Middle frontal gyrus (tissue), 1 donor: ENCODE results near the gene CALN1.
"Not testable (repeated sequence)": the region's sequence is repeated elsewhere in the genome, so short reads cannot be mapped to it uniquely, and the experiment has no call there.

Experiments used
- DNase-seq: peaks from one replicate; pipeline ENCODE4 v3.0.0-alpha.2; 2015; ENCODE audit warnings: low spot score; ENCODE audit errors: extremely low spot score

CALN1 gene

DNA sequence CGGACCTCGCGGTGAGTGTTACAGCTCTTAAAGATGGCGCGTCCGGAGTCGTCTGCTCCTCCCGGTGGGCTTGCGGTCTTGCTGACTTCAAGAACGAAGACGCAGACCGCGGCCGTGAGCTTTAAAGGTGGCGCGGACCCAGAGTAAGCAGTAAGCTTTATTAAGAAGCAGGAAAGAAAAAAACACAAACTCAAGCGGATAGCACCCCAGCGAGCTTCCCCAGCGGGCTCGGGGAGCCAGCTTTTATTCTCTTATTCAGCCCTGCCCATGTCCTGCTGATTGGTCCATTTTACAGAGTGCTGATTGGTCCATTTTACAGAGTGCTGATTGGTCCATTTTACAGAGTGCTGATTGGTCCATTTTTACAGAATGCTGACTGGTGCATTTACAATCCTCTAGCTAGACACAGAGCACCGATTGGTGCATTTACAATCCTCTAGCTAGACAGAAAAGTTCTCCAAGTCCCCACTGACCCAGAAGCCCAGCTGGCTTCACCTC is at the start of gene CALN1:
Gene CALN1, minus strand, starts transcription at position 218 of the 498 bp plus-strand sequence.
- DNase-seq, result not testable (repeated sequence)

DNA sequence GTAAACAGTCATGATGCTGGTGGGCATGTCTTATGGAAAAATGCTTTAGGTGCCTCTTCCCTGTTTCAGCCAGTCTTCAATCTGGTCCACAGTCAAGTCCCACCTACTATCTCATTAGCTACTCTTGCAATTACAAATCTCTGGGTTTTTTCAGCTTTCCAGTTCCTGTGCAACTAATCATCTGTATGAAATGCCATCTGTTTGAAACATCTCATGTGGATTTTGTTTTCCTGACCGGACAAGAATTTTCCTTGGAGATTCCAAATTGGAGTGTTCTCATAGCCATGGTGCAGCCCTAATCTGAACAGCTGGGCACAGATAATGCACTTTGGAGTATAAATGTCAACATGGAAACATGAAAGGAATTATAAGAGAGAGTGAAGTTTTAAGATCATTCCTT is 41.3 kb upstream of the CALN1 start:
- no peak for DNase-seq

DNA sequence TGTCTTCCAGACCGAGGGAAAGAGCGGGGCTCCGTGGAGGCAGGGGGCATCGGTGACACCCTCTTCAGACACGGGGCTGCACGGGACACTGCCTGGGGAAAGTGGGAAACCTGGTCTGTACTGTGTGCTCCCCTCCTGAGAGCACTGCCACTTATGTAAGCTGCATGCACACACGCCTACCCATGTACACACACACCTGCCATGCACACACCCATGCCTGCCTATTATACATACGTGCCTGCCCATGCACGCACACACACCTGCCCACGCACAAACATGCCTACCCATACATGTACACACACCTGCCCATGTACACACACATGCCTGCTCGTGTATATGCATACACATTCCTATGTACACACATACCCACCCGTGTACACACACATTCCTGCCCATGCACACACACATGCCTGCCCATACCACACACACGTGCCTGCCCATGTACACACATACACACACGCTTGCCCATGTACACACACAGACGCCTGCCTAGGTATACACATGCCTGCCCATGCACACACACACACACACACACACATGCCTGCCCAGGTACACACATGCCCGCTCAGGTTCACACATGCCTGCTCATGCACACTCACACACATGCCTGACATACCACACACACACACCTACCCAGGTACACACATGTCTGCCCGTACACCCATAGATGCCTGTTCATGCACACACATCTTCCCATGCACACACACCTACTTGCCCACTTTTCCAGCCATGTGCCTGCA is 35.5 kb upstream of the CALN1 start:
- no peak for DNase-seq

DNA sequence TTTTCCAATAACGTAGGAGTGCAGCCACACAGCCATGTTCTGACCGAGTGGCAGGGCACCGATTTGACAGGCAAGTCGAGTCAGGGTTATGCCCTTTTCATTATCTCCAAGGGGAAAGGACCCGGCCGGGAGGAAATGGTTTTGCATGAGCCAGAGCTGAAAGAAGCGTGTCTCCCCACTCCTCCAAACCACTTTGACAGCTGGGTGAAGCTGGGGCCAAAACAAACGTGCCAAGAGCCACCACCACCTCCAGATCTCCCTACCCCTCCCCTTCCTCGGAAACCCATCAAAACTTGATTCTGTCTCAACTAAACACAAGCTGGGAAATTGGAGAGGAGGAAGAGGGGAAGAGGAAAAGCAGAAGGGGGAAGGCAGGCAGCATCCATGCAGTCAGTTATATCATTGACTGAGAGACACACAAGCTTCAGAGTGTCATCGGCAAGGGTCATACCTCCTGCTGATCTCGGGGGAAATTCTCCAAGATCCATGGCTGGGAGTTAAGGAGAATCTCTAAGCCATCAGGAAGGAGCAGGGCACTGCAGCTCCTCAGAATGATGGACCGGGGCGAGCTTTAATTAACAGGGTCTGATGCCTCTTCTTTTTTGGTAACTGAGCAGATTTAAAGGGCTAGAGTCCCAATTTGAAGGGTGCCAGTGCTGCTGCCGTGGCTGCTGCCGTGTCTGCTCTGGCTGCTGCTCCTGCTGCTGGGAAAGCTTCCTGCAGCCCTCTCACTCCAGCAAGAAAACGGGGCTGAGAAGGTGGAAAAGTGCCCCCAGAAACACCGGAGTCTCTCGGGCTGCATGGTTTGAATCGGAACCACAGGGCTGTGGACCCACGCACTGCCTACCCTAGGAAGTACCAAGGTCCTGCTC is 34.7 kb upstream of the CALN1 start:
- no peak for DNase-seq

DNA sequence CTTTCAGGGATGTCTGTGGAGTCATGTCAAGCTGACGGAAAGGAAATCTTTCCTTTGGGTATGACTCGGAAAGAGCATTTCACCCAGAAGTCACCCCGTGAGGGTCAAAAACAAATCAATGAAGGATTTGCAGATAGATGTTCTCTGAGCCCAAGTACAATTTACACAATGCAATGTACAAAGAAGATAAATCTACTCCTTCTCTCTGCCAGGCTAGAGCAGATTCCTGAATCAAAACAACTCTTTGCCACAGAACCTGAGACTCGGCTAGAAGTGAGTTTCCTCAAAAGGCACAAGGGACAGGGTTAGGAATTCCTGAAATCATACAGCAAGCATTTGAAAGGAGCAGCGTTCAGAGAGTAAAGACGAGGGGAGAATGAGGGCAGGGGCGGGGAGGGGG is 34.0 kb upstream of the CALN1 start:
- DNase-seq, result no peak

DNA sequence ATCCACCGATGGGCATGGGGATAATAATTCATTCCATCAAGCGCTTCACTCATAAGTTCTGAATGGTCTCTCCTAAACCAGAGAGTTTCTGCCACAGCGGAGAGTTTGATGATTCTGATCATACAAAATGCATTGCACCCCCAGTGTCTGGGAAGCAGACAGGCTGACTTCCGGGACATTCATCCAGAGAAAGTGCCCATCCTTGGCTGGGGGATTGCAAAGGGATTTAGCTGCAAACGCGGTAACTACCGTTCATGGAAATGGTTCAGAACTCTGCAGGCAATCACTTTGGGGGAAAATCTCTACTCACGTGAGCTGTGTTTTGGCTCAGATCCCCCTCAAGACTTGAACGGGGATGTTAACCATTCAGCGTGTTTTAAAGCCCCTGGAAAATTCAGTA is 33.4 kb upstream of the CALN1 start:
- no peak for DNase-seq

DNA sequence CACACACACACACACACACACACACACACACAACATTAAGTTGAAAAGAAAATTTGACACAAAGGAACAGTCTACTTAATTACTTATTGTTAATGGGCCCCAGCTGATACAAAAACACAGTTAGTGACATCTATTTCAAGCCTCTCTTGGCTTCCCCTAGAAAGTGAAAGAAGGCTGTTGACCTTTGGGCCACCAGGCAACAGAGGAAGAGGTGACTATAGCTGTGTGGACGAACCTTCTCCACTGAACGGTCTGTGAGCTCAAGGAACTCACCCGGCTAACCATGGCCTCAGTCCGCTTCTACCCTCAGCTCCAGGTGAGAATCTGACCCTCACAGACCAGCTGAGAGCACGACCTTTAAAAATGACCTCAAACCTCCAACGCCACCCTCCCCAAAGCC is 32.9 kb upstream of the CALN1 start:
- DNase-seq, result no peak

DNA sequence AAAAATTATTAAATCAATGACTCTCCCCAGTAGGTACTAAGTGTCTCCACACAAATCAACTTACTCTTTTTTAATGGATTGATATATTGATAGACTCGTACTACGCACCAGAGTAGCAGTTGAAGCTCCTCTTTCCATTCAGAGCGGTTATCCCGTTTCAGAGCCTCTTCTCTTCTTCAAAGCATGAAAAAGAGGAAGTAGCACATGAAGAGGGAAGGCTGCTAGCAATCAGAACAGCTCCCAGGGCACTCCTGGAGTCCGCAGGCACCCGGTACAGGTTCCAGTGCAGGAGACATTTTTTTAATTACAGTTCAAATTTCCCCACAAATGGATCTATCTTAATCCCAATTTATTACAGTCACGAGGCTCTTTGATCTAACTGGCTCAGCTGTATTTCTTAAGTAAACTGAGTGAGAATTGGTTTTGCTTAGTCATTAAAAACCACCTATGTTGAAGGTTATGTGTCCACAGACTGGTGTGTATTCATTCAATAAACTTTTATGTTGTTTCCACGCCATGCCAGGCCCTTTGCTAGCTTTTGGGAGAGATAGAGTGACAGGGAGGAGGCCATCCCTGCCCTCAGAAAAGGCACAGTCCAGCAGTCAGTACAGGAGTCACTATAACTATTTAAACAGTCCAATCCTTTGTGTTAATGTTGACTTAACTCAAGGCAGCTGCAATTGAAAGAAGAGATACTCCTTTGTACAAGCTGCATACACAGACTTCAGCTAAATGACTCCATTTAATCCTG is 32.1 kb upstream of the CALN1 start:
- DNase-seq, result no peak

DNA sequence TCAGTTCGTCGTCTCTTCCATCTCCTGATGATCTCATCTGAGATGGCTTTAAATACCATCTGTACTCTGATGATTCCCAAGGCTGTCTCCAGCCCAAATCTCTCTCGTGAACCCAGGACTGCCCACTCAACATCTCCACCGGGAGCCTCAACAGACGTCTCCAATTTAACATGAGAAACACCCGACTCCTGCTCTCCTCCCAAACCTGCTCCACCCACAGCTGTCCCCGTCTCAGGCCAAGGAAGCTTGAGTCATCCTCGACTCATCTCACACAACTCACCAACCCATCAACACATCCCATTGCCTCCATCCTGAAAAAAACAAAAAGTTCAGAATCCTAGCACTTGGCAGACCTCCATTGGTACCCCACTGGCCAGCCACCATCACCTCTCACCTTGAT is 29.7 kb upstream of the CALN1 start:
- no peak for DNase-seq

DNA sequence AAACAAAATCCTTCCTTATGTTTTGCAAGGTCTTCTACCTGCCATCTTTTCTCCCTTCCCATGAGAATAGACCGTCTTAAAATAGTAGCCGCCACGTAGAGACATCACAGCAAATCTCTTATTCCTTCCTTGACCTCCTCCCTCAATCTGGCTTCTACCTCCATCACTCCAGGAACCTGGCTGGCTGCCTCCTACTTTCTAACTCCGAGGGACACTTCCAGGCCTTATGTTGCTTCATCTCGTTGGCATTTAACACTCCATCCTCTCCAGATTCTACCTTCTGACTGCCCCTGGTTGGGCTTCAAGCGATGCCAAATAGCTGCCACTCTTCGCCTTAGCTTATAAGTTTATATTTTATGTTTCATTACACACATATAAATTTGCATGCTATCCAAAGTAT is 26.4 kb upstream of the CALN1 start:
- no peak for DNase-seq

DNA sequence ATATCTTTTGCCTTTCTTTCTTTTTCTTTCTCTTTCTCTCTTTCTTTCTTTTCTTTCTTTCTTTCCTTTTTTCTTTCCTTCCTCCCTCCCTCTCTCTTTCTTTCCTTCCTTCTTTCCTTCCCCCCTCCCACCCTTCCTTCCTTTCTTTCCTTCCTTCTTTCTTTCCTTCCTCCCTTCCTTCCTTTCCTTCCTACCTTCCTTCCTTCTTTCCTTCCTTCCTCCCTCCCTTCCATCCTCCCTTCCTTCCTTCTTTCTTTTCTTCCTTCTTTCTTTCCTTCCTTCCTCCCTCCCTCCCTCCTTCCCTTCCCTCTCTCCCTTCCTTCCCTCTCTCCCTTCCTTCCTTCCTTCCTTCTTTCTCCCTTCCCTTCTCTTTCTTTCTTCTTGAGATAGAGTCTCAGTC is 25.5 kb upstream of the CALN1 start:
- DNase-seq, result no peak

DNA sequence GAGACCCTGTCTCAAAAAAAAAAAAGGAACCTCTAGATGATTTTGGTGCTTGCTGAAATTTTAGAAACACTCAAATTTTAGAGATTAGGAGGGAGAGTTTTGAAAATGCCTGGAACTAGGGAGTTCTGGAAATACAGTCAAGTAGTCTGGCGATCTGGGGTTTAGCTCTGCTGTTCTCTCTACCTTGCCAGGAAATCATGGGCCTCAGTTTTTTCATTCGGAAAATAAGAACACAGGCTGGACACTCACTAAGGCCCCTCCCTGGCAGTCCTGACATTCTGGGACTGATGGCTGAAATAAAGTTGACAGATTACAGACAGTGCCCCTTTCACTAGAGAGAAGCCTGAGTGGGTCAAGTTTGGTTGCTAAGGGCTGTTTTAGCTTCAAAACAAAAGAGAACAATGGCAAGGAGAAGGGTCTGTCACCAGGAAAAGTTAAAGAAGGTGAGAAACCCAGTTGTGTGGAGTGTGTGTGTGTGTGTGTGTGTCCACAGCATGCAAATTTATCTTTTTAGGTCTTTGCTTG is 25.0 kb upstream of the CALN1 start:
- no peak for DNase-seq

DNA sequence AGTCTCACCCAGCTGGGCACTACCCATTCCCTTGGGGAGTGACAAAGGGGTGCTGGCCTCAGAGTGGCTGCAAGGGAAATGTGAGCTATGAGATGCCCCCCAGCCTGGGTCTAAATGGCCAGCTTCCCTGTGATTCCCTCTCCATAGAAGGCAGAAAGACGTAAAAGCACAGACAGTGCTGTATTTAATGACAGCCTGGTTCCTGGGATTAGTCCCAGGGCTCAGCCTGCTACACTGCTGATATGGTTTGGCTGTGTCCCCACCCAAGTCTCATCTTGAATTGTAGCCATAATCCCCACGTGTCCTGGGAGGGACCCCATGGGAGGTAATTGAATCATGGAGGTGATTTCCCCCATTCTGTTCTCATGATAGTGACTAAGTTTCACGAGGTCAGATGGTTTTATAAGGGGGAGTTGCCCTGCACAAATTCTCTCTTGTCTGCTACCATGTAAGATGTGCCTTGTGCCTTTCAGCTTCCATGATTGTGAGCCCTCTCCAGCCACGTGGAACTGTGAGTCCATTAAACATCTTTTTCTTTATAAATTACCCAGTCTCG is 23.9 kb upstream of the CALN1 start:
- no peak for DNase-seq

DNA sequence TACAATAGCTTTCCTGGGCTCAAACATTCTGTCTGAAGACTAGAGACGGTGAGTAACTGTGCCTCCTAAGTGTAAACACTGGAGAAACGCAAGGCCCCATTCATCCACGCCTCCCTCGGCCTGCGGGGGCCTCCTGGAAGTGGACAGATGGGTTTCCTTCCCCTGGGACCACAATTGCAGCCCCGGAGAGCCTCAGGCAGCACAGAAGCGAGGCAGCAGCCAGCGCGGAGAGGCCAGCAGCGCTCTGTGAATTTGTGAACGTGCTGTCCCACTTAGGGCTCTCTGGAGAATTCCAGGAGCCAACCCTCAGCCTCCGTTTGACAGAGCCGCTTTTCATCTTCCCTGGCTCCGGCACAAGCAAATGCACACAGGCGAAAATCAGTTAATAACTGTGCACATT is 23.2 kb upstream of the CALN1 start:
- DNase-seq, result no peak

DNA sequence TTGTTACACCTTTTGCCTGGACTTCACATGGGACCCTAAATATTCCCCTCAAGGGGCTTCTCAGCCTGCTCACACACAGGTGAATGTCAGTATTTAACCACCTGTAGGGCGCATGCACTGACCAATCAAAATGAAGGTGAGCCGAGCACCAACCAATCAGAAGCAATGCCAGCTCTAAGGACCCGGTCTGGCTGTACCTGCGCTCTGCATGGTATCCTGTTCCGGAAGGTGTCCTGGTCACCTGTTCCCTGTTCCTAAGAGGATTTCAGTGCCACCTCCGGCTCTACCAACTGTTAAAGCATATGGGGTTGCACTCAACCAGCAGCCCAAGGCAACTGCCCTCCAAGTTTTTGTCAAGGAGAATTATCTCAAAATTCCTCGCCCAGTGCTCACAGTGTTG is 18.4 kb upstream of the CALN1 start:
- no peak for DNase-seq

DNA sequence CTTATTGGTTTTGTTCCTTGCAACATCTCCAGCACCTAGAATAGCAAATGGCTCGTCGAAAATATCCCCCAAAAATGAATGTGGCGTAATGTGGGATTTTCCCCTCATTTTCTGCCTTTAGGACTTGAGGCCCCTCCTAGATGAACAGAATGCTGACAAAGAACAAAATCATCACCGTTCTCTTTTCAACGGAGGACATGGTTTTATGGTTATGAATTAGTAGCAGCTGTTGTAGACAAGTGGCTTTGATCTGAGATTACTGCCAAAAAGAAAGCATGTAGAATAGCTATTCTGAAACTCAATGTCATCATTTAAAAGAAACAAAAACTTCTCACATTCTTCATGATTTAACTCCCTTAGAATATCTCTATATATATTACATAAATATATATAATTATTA is 17.2 kb upstream of the CALN1 start:
- DNase-seq, result no peak

DNA sequence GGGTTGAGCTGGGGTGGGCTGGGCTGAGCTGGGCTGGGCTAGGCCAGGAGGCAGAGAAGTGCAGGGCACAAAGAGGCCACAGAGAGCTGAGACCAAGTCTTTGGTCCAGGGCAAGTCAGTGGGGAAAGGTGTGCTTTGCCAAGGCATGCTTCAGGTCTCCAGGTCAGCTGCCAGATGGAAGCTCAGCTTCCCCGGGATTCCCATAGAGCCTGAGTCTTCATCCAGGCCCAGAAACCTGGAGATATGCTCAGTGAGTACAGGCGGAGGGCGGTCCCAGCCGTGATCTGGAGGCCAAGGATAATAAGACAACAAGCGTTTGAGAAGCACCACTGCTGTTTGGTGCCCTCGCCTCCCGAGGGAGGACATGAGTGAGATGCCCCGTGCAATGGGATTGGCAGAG is 4.7 kb upstream of the CALN1 start:
- no peak for DNase-seq

DNA sequence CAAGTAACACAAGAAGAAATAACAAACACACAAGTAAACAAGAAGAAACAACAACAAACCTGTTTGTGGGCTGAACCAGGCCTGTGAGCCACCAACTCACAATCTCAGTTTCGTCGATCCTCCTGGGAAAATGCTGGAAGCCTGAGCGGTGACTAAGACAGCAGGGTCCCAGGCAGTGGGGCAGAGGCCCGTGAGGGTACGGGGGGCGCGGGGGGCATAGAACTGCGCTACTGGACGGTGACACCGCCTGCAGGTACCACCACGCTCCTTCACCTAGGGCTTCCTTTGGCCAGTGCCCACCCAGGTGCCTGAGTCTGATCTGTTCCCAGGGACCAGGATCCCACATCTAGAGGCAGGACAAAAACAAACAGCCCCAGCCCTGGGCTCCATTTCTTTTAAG is 3.4 kb upstream of the CALN1 start:
- DNase-seq, result no peak

DNA sequence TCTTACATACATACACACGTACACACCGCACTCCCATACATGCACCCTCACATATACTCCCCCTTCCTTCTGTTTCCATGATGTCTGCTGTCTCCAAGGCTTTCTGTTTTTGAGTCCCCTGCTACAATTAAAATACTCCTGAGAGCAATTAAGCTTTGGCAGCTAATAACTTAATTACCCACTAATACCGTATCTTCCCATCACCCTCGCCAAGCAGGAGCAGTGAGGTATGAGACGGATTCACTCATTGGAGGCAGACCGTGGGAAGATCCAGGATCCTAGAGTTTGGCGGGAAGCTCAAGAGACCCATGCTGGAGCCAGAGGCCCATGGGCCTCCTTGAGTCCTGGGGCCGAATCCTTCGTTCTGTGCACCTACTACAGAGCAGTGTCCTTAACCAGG is 1.7 kb upstream of the CALN1 start:
- DNase-seq, result no peak

DNA sequence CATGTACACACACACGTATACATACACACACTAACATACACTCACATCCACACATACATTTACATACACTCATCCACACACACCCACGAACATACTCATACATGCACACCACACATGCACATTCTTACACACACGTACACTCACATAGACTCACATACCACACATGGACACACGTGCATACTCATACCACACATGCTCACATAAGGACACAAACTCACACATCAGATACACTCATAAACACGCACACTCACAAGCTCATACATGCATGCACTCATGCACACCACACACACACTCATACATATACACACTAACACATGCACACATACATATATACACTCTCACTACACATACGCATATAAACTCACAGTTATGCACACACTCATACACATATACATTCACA is 1.2 kb upstream of the CALN1 start:
- no peak for DNase-seq

DNA sequence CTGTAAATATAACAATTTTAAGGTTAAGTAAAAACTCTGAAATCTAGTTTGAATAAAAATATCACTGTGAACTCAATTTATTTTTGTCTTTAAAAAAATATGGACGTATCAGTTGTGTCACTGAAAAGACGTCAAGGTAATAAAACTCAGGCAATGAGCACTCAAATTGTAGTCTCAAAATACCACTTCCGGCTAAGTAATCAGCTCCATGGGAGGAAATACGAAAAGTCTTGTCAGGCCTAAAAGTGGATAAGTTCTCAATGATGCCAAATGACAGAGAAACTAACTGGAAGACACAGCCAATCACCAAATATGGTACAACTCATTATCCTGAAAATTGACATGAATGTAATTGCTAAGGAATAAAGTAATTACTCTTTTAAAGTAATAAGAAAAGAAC is 719 bp downstream of the CALN1 start:
- no peak for DNase-seq
